DND-41 (cell line): ENCODE measurements around the gene CNIH1.
"Not testable (repeated sequence)": the region's sequence is repeated elsewhere in the genome, so short reads cannot be mapped to it uniquely, and the experiment has no call there.

Experiments
- ATAC-seq: fragments of 200-7000 bp; cut with Tn5 transposase; 3 replicates; pipeline ENCODE4 v1.9.1; 2021; ENCODE audit warnings: low read depth; ENCODE audit not compliant: insufficient read depth
- DNase-seq: peaks from one replicate; pipeline ENCODE4 v3.0.0-alpha.2; 2020
- H2AFZ ChIP-seq: 2 replicates; pipeline ENCODE4 v1.6.0; 2012; ENCODE audit warnings: low read depth, low read length
- H3K27ac ChIP-seq: 2 replicates; pipeline ENCODE4 v1.5.1; 2012; ENCODE audit warnings: low read length, inconsistent platforms
- H3K27me3 ChIP-seq: fragments of 200-600 bp; sonication (generic); 2 replicates; pipeline ENCODE4 v1.6.0; 2012; ENCODE audit warnings: low read length, mild to moderate bottlenecking, inconsistent platforms; ENCODE audit not compliant: insufficient read depth, poor library complexity
- H3K36me3 ChIP-seq: 2 replicates; pipeline ENCODE4 v1.5.1; 2012; ENCODE audit warnings: low read length, inconsistent platforms; ENCODE audit not compliant: insufficient read depth
- H3K4me1 ChIP-seq: 2 replicates; pipeline ENCODE4 v1.5.1; 2012; ENCODE audit warnings: mild to moderate bottlenecking, low read length; ENCODE audit not compliant: insufficient read depth
- H3K4me2 ChIP-seq: 2 replicates; pipeline ENCODE4 v1.6.0; 2012; ENCODE audit warnings: mild to moderate bottlenecking, moderate library complexity, low read length, inconsistent platforms; ENCODE audit not compliant: insufficient read depth
- H3K4me3 ChIP-seq, 2 experiments: fragments of 200-600 bp in 1 of 2; shearing (Covaris generic) in 1 of 2; 2 replicates each; pipeline ENCODE4 v1.5.1; 2012 to 2016; ENCODE audit warnings: inconsistent platforms in 2 of 2, low read length in 2 of 2, mild to moderate bottlenecking in 2 of 2, low read depth in 1 of 2, moderate library complexity in 1 of 2
- H3K79me2 ChIP-seq: 2 replicates; pipeline ENCODE4 v1.6.0; 2012; ENCODE audit warnings: low read length, inconsistent platforms; ENCODE audit not compliant: insufficient read depth
- H3K9ac ChIP-seq: 2 replicates; pipeline ENCODE4 v1.6.0; 2012; ENCODE audit warnings: low read depth, mild to moderate bottlenecking, inconsistent platforms, low read length, moderate library complexity
- H3K9me3 ChIP-seq: 2 replicates; pipeline ENCODE4 v1.5.1; 2012; ENCODE audit warnings: low read length, moderate library complexity, mild to moderate bottlenecking, inconsistent platforms; ENCODE audit not compliant: insufficient read depth, severe bottlenecking
- H4K20me1 ChIP-seq: 2 replicates; pipeline ENCODE4 v1.6.0; 2012; ENCODE audit warnings: low read length; ENCODE audit not compliant: insufficient read depth
- EZH2 ChIP-seq: IDR thresholded peaks from 3 replicates; pipeline ENCODE4 v1.6.1; 2012; ENCODE audit warnings: borderline replicate concordance, low read depth, mild to moderate bottlenecking, moderate library complexity, low read length, inconsistent platforms; ENCODE audit not compliant: severe bottlenecking
- TF ChIP-seq, protein P1 (sequence below): IDR thresholded peaks from 2 replicates; pipeline ENCODE4 v1.5.1; 2012; ENCODE audit warnings: borderline replicate concordance, low read length, moderate library complexity, mild to moderate bottlenecking; ENCODE audit not compliant: poor library complexity, severe bottlenecking; ENCODE audit errors: extremely low read depth

Gene CNIH1

DNA sequence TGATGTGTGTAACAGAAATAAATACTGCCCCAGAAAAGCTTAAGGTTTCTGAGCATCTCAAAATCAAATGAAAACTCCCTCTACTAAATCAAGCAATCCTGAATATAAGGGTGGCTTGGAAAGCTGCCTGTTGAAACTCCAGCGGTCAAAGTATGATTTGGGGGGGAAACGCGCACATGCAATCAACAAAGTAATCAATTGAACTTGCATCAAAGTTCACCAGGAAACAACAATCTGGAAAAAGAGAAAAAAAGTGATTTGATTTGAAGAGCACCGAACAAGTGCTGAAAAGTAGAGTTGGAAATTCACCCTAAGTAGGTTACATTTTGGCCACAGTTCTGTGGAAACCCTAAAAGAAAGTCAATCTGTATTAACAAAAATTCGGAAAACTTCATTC is 700 bp downstream of the CNIH1 start:
- no peak for TF ChIP-seq EZH2
- TF ChIP-seq, protein P1, sequence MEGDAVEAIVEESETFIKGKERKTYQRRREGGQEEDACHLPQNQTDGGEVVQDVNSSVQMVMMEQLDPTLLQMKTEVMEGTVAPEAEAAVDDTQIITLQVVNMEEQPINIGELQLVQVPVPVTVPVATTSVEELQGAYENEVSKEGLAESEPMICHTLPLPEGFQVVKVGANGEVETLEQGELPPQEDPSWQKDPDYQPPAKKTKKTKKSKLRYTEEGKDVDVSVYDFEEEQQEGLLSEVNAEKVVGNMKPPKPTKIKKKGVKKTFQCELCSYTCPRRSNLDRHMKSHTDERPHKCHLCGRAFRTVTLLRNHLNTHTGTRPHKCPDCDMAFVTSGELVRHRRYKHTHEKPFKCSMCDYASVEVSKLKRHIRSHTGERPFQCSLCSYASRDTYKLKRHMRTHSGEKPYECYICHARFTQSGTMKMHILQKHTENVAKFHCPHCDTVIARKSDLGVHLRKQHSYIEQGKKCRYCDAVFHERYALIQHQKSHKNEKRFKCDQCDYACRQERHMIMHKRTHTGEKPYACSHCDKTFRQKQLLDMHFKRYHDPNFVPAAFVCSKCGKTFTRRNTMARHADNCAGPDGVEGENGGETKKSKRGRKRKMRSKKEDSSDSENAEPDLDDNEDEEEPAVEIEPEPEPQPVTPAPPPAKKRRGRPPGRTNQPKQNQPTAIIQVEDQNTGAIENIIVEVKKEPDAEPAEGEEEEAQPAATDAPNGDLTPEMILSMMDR = no peak
- Histone ChIP-seq H3K4me1 (peaks cover 44% of the 10 kb centered on the region), H3K4me3 (peak overlapping the region; percentile 90 to 94)

DNA sequence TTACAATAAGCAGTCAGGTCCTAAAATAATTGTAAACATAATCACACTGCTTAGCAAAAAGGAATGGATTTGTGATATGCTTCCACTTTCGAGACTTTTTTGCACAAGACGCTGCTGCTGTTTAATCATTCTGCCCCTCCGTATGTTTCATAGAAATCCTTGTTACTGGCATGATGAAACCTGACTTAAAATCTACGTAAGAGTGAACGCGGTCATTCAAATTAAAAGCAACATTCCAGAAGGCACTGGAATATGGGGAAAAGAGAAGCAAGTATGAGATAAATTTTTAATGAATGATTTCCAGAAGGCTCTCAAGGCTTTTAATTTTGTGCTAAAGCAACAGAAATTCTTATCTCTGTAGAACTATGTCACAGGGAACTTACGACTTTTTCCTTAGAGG is 1.1 kb downstream of the CNIH1 start:
- H3K27ac ChIP-seq = peak overlapping the region; percentile 98
- H3K4me1 ChIP-seq = peaks cover 44% of the 10 kb centered on the region
- peak overlapping the region; percentile 70 for H3K4me2 ChIP-seq
- H3K9me3 ChIP-seq = no peaks in the 10 kb centered on the region
- TF ChIP-seq EZH2 = no peak
- TF ChIP-seq, protein P1 = no peak
- DNase-seq = no peak
- no peaks in the 10 kb centered on the region for H3K27me3 ChIP-seq
- peak overlapping the region; percentile 98 for H3K9ac ChIP-seq
- peak overlapping the region; percentile 92 for H2AFZ ChIP-seq
- peaks cover 13% of the 10 kb centered on the region; the same call in 1 of the 2 replicates for H3K36me3 ChIP-seq
- no peak for ATAC-seq
- peaks cover 62% of the 10 kb centered on the region for H3K79me2 ChIP-seq
- peak overlapping the region; percentile 90 to 94 for H3K4me3 ChIP-seq
- peaks cover 29% of the 10 kb centered on the region; the same call in 1 of the 2 replicates for H4K20me1 ChIP-seq

More for the DNA sequence above, 700 bp downstream of the CNIH1 start:
- ATAC-seq (no peak), DNase-seq (no peak)
- Histone ChIP-seq H3K36me3 (peaks cover 12% of the 10 kb centered on the region; the same call in 1 of the 2 replicates), H3K27ac (peak overlapping the region; percentile 98), H3K79me2 (peaks cover 57% of the 10 kb centered on the region), H3K4me2 (peak overlapping the region; percentile 70), H3K9me3 (no peaks in the 10 kb centered on the region), H3K9ac (peak overlapping the region; percentile 98), H3K27me3 (no peaks in the 10 kb centered on the region), H4K20me1 (peaks cover 26% of the 10 kb centered on the region; the same call in 1 of the 2 replicates), H2AFZ (peak overlapping the region; percentile 92)

DNA sequence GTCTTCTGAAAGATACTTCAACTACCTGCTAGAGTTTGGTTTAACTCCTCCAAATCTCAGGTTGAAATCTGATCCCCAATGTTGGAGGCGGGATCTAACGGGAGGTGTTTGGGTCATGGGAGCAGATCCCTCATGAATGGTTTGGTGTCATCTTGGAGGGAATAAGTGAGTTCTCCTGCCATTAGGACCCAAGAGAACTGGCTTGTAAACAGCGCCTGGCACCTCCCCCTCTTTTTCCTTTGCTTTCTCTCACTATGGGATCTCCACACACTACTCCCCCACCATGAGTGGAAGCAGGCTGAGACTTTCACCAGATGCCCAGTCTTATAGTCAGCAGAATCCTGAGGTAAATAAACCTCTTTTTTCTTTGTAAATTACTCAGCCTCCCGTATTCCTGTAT is 2.5 kb downstream of the CNIH1 start:
- Histone ChIP-seq H3K4me1 (peaks cover 44% of the 10 kb centered on the region), H3K27me3 (no peaks in the 10 kb centered on the region), H3K9ac (no peak overlapping the region), H3K9me3 (no peaks in the 10 kb centered on the region), H3K36me3 (peaks cover 18% of the 10 kb centered on the region; the same call in 1 of the 2 replicates), H2AFZ (no peak overlapping the region), H3K27ac (no peak overlapping the region), H3K4me2 (peak overlapping the region; percentile 70), H3K4me3 (peak overlapping the region in 1 of 2 experiments; percentile 27; a peak in 1 of 4 replicates), H4K20me1 (peaks cover 39% of the 10 kb centered on the region; the same call in 1 of the 2 replicates), H3K79me2 (peaks cover 75% of the 10 kb centered on the region)
- no peak for DNase-seq
- ATAC-seq = no peak
- TF ChIP-seq, protein P1 = no peak
- no peak for TF ChIP-seq EZH2

DNA sequence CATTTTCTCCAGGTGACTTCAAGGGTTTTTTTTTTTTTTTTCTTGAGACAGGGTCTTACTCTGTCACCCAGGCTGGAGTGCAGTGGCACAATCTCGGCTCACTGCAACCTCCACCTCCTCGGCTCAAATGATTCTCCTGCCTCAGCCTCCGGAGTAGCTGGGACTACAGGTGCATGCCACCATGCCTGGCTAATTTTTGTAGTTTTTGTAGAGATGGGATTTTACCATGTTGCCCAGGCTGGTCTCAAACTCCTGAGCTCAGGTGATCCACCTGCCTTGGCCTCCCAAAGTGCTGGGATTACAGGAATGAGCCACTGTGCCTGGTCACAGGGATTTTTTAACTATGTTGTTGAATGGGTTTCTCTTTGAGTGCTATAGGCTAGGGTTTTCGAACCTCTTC is 3.2 kb downstream of the CNIH1 start:
- not testable (repeated sequence) for H2AFZ ChIP-seq, H3K4me3 ChIP-seq, H3K27ac ChIP-seq, H3K9me3 ChIP-seq, H3K9ac ChIP-seq, ATAC-seq, DNase-seq, H3K27me3 ChIP-seq
- H3K79me2 ChIP-seq = peaks cover 82% of the 10 kb centered on the region
- H3K36me3 ChIP-seq = peaks cover 23% of the 10 kb centered on the region; the same call in 1 of the 2 replicates
- peak overlapping the region; percentile 70; the same call in 1 of the 2 replicates for H3K4me2 ChIP-seq
- H3K4me1 ChIP-seq = peaks cover 44% of the 10 kb centered on the region
- H4K20me1 ChIP-seq = peaks cover 39% of the 10 kb centered on the region; the same call in 1 of the 2 replicates
